Measurements from ENCODE around the gene CABP4. TPM values are rescaled to one million over a fixed set of nuclear protein-coding genes. Genes with fewer than 3 reads are reported as not detected.
A peak's percentile ranks its signal among the peaks of the same experiment; 100 is the strongest.

The CABP4 gene
- total RNA-seq, 4 donors from 2014 or later = 0.67 to 1.9 TPM; not detected in 2

DNA sequence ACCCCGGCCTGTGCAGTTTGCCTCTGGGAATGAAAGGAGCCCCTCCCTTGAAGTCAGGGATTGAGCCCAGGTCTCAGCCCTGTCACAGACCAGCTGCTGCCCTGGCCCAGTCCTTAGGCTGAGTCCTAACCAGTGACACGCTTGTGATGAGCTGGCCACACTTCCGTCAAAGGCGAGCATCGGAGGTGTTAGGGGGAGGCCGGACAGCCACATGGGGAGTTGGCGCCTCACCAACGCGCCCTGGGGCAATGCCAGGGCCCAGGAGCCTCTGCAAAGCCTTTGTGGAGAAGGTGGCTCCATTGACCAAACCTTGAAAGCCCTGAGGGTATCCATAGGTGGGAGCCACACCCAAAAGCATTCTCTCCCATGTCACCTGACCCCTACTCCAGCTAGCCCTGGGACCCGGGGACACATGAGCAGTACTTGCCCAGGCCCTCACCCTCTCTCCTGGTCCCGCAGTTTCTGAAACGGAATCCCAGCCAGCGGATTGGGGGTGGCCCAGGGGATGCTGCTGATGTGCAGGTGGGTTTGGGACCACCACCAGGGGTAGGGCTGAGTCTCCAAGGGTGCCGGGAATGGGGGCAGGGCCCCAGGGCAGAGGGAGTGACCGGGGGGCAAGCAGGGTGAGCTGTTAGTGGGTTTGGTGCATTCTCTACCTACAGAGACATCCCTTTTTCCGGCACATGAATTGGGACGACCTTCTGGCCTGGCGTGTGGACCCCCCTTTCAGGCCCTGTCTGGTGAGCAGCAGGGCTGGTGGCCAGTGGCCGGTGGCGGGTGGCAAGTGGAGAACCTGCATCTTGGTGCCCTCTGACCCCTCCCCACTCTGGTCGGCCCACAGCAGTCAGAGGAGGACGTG lies 21.4 kb upstream of the CABP4 start:
- Histone ChIP-seq H3K9me3 (no peaks in the 10 kb centered on the region), H3K27ac (no peak overlapping the region), H3K36me3 (no peaks in the 10 kb centered on the region), H3K27me3 (no peaks in the 10 kb centered on the region), H3K4me1 (peaks cover 0 to 4% of the 10 kb centered on the region in 2 donors), H3K4me3 (no peak overlapping the region)
- intact Hi-C loops (cut with DNase I; ENCODE audit: low total_unique reads) = no loop called here
- no peak for TF ChIP-seq POLR2A (IDR thresholded peaks at IDR 0.05)
- TF ChIP-seq, protein P1, sequence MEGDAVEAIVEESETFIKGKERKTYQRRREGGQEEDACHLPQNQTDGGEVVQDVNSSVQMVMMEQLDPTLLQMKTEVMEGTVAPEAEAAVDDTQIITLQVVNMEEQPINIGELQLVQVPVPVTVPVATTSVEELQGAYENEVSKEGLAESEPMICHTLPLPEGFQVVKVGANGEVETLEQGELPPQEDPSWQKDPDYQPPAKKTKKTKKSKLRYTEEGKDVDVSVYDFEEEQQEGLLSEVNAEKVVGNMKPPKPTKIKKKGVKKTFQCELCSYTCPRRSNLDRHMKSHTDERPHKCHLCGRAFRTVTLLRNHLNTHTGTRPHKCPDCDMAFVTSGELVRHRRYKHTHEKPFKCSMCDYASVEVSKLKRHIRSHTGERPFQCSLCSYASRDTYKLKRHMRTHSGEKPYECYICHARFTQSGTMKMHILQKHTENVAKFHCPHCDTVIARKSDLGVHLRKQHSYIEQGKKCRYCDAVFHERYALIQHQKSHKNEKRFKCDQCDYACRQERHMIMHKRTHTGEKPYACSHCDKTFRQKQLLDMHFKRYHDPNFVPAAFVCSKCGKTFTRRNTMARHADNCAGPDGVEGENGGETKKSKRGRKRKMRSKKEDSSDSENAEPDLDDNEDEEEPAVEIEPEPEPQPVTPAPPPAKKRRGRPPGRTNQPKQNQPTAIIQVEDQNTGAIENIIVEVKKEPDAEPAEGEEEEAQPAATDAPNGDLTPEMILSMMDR (IDR thresholded peaks at IDR 0.05) = no peak
- no peak for DNase-seq

DNA sequence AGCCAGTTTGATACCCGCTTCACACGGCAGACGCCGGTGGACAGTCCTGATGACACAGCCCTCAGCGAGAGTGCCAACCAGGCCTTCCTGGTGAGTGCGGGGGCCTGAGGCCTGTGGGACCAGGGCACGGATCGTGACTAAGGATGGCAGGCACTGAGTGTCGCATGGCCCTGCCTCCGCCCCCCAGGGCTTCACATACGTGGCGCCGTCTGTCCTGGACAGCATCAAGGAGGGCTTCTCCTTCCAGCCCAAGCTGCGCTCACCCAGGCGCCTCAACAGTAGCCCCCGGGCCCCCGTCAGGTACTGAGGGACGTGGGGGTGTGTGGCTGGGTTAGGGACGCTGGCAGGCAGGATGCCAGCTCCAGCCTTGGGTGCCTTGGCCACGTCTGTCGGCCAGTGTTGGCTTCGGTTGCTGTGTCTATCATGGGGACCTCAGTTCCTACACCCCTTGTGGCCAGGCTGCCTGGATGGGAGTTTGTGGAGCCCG lies 20.7 kb upstream of the CABP4 start:
- DNase-seq = no peak
- Histone ChIP-seq H3K36me3 (no peaks in the 10 kb centered on the region), H3K4me3 (no peak overlapping the region), H3K27me3 (no peaks in the 10 kb centered on the region), H3K27ac (no peak overlapping the region), H3K4me1 (peaks cover 0 to 4% of the 10 kb centered on the region in 2 donors), H3K9me3 (no peaks in the 10 kb centered on the region)
- TF ChIP-seq, protein P1 (IDR thresholded peaks at IDR 0.05) = no peak
- no peak for TF ChIP-seq POLR2A (IDR thresholded peaks at IDR 0.05)
- intact Hi-C loops (cut with DNase I; ENCODE audit: low total_unique reads) = no loop called here

DNA sequence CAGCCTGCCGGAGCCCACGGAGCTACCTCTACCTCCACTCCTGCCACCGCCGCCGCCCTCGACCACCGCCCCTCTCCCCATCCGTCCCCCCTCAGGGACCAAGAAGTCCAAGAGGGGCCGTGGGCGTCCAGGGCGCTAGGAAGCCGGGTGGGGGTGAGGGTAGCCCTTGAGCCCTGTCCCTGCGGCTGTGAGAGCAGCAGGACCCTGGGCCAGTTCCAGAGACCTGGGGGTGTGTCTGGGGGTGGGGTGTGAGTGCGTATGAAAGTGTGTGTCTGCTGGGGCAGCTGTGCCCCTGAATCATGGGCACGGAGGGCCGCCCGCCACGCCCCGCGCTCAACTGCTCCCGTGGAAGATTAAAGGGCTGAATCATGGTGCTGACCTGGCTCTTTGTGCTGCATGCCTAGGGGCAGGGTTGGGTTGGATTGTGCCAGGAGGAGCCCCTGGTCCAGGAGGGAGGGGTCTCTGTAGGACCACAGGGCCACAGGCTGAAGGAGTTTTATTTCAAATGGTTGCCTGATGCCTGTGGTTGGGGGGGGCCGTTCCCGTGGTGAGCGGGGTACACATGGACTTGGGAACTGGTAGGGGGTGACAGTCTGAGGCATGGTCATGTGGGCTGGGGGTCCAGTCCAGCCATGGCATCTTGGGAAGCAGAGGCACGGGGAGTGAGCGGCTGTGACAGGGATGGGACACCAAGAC lies 20.0 kb upstream of the CABP4 start:
- no peaks in the 10 kb centered on the region for H3K9me3 ChIP-seq
- H3K27me3 ChIP-seq = no peaks in the 10 kb centered on the region
- peaks cover 0 to 4% of the 10 kb centered on the region in 2 donors for H3K4me1 ChIP-seq
- no peak overlapping the region for H3K4me3 ChIP-seq
- TF ChIP-seq, protein P1 (IDR thresholded peaks at IDR 0.05) = no peak
- TF ChIP-seq POLR2A (IDR thresholded peaks at IDR 0.05) = no peak
- intact Hi-C loops (cut with DNase I; ENCODE audit: low total_unique reads) = no loop called here
- H3K36me3 ChIP-seq = no peaks in the 10 kb centered on the region
- peak overlapping the region in 1 of 2 donors; percentile 53 for H3K27ac ChIP-seq
- no peak for DNase-seq

GRCh38 chr11:67435727-67436458 lies 19.3 kb upstream of the CABP4 start:
- no peaks in the 10 kb centered on the region for H3K9me3 ChIP-seq
- H3K4me1 ChIP-seq = peaks cover 0 to 4% of the 10 kb centered on the region in 2 donors
- no peaks in the 10 kb centered on the region for H3K27me3 ChIP-seq
- H3K36me3 ChIP-seq = no peaks in the 10 kb centered on the region
- H3K4me3 ChIP-seq = no peak overlapping the region
- intact Hi-C loops (cut with DNase I; ENCODE audit: low total_unique reads) = no loop called here
- TF ChIP-seq POLR2A (IDR thresholded peaks at IDR 0.05) = no peak
- TF ChIP-seq, protein P1 (IDR thresholded peaks at IDR 0.05) = no peak
- peak overlapping the region; percentile 53 to 58 for H3K27ac ChIP-seq
- DNase-seq = no peak

Measured in uterus (tissue), 4 donors.